ENCODE results near the gene ESPNL. TPM values are rescaled to one million over a fixed set of nuclear protein-coding genes. Genes with fewer than 3 reads are reported as not detected.
"Not testable (repeated sequence)": the region's sequence is repeated elsewhere in the genome, so short reads cannot be mapped to it uniquely, and the experiment has no call there.

Gene ESPNL
- total RNA-seq, 1 donor from 2014 or later: not detected

DNA sequence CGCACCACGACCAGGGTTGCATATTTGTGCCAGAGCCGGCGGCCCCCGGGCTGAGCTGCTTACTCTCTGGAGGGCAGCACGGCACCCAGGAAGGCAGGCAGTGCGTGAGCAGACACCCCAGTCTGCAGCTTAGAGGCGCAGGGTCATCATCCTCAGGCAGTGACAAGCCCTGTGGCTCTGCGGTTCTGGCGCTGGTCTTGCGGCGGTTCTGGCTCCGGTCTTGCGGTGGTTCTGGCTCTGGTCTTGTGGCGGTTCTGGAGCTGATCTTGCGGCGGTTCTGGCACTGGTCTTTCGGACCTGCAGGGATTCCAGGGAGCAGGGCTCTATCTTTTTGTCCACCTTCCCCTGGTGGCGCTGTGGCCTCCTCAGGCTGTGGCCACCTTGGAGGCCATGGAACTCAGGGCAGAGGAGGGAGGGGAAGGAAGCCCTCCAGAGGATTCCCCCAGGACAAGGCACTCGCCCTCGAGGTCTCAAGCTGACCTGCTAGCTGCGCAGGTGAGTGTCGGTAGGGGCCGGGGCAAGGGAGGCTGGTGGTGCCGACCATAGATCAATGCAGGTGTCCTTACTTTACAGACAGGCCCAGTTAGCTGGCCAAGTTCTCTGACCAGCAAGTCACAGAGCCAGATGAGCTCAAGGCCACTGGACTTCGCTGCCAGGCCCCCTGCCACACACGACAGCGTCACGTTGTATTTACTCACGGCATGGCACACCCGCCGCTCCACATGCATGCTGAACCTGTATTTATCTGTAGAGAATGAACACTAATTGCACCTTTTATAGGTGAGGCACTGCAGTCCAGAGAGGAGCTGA, 14.9 kb downstream of the ESPNL start:
- Mint-ChIP-seq H3K36me3 (ENCODE audit: unreplicated experiment) (peaks cover 6% of the 10 kb centered on the region), H3K27me3 (ENCODE audit: unreplicated experiment) (peaks cover 9% of the 10 kb centered on the region), H3K4me1 (ENCODE audit: unreplicated experiment) (no peaks in the 10 kb centered on the region), H3K9me3 (ENCODE audit: unreplicated experiment) (peaks cover 16% of the 10 kb centered on the region), H3K4me3 (ENCODE audit: unreplicated experiment) (no peak overlapping the region), H3K27ac (ENCODE audit: unreplicated experiment) (no peak overlapping the region)
- no peak for DNase-seq (ENCODE audit: extremely low spot score, unreplicated experiment)
- TF ChIP-seq, protein P1, sequence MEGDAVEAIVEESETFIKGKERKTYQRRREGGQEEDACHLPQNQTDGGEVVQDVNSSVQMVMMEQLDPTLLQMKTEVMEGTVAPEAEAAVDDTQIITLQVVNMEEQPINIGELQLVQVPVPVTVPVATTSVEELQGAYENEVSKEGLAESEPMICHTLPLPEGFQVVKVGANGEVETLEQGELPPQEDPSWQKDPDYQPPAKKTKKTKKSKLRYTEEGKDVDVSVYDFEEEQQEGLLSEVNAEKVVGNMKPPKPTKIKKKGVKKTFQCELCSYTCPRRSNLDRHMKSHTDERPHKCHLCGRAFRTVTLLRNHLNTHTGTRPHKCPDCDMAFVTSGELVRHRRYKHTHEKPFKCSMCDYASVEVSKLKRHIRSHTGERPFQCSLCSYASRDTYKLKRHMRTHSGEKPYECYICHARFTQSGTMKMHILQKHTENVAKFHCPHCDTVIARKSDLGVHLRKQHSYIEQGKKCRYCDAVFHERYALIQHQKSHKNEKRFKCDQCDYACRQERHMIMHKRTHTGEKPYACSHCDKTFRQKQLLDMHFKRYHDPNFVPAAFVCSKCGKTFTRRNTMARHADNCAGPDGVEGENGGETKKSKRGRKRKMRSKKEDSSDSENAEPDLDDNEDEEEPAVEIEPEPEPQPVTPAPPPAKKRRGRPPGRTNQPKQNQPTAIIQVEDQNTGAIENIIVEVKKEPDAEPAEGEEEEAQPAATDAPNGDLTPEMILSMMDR (IDR thresholded peaks at IDR 0.05): no peak

DNA sequence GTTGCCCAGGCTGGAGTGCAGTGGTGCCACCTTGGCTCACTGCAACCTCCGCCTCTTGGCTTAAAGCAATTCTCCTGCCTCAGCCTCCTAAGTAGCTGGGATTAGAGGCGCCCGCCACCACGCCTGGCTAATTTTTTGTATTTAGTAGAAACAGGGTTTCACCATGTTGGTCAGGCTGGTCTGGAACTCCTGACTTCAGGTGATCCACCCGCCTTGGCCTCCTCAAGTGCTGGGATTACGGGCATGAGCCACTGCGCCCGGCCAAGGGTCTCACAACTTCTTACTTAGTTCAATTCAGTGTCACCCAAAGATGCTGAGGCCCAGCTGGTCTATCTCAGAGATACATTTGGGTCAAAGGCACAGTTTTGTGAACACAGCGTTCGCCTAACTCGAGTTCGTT, 15.6 kb downstream of the ESPNL start:
- H3K4me1 Mint-ChIP-seq (ENCODE audit: unreplicated experiment); H3K27ac Mint-ChIP-seq (ENCODE audit: unreplicated experiment); H3K36me3 Mint-ChIP-seq (ENCODE audit: unreplicated experiment); H3K27me3 Mint-ChIP-seq (ENCODE audit: unreplicated experiment); H3K4me3 Mint-ChIP-seq (ENCODE audit: unreplicated experiment); DNase-seq (ENCODE audit: extremely low spot score, unreplicated experiment): not testable (repeated sequence)
- peaks cover 16% of the 10 kb centered on the region for H3K9me3 Mint-ChIP-seq (ENCODE audit: unreplicated experiment)

DNA sequence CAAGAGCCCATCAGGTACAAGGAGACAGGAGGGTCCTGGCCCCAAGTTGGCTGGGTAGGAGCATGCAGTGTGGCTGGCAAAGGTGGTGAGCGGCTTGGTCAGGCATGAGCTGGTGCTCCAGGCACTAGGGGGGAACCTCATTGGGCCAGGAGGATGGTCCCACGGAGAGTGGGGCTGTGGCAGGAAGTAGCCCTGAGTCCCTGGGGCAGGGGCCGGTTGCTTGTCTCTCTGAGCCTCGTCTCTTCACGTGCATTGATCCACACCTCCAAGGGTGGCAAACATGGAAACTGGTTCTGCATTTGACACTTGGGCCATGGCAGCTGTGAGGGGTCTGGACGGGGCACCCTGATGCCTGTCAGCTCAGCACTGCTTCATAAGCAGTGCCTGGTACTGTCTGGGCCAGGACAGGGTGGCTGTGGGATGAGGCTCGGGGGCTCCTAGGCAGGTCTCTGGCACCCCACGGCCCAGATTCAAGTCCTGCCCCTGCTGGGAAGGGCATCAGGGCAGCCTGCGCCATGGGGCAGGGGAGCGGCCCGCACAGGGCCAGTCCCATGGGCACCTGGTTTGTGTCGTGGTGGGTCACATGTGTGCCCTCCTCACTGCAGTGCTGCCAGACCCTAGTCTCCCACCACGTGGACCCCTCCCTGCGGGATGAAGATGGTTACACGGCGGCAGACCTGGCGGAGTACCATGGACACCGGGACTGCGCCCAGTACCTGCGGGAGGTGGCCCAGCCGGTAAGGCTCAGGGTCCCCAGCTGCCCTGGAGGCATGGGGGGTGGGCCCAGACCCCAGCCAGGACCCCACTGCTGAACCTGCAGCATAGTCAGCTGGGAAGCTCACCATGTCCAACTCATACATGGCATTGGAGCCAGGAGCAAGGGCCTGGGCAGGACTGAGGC, 16.4 kb downstream of the ESPNL start:
- H3K27me3 Mint-ChIP-seq (ENCODE audit: unreplicated experiment): peaks cover 9% of the 10 kb centered on the region
- H3K9me3 Mint-ChIP-seq (ENCODE audit: unreplicated experiment): peaks cover 16% of the 10 kb centered on the region
- H3K4me3 Mint-ChIP-seq (ENCODE audit: unreplicated experiment): no peak overlapping the region
- no peaks in the 10 kb centered on the region for H3K4me1 Mint-ChIP-seq (ENCODE audit: unreplicated experiment)
- H3K36me3 Mint-ChIP-seq (ENCODE audit: unreplicated experiment): peaks cover 6% of the 10 kb centered on the region
- no peak overlapping the region for H3K27ac Mint-ChIP-seq (ENCODE audit: unreplicated experiment)
- DNase-seq (ENCODE audit: extremely low spot score, unreplicated experiment): no peak
- TF ChIP-seq, protein P1 (IDR thresholded peaks at IDR 0.05): no peak

DNA sequence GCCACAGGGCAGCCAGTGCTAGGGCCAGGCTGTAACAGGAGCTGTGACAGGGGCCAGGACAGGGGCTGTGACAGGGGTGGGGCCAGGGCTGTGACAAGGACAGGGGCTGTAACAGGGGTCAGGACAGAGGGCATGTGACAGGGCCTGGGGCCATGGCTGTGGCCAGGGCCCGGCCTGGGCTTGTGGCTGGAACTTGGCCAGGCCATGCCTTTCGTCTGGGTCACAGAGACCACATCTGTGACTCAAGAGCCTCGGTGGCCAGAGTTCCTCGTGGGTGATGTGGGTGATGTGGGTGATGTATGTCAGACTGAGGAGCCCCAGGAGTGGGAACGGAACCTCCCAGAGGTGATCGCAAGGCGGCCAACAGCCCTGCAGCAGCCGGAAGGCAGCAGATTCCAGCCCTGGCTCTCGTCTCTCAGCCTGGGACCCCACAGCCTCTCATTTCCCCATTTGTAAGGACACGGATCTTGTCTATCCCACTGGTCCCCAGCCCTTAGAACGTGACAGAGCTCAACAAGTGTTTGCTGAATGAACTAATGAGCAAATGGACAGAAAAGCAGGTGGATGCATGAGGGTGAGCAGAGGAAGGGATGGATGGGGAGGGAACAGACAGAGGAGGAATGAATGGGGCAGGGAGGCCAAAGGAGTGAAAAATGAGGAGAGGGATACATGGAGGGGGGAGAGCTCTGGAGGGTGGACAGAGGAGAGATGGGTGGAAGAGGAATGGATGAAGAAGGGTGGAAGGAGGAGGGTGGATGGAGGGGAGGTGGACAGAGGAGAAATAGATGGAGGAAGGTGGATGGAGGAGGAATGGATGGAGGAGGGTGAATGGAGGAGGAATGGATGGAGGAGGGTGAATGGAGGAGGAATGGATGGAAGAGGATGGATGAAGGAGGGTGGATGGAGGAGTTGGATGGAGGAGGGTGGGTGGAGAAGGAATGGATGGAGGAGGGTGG, 17.3 kb downstream of the ESPNL start:
- Mint-ChIP-seq H3K4me3 (ENCODE audit: unreplicated experiment) (no peak overlapping the region), H3K9me3 (ENCODE audit: unreplicated experiment) (peaks cover 9% of the 10 kb centered on the region), H3K27ac (ENCODE audit: unreplicated experiment) (no peak overlapping the region), H3K4me1 (ENCODE audit: unreplicated experiment) (no peaks in the 10 kb centered on the region), H3K27me3 (ENCODE audit: unreplicated experiment) (peaks cover 9% of the 10 kb centered on the region), H3K36me3 (ENCODE audit: unreplicated experiment) (peaks cover 4% of the 10 kb centered on the region)
- TF ChIP-seq, protein P1 (IDR thresholded peaks at IDR 0.05): no peak
- no peak for DNase-seq (ENCODE audit: extremely low spot score, unreplicated experiment)

DNA sequence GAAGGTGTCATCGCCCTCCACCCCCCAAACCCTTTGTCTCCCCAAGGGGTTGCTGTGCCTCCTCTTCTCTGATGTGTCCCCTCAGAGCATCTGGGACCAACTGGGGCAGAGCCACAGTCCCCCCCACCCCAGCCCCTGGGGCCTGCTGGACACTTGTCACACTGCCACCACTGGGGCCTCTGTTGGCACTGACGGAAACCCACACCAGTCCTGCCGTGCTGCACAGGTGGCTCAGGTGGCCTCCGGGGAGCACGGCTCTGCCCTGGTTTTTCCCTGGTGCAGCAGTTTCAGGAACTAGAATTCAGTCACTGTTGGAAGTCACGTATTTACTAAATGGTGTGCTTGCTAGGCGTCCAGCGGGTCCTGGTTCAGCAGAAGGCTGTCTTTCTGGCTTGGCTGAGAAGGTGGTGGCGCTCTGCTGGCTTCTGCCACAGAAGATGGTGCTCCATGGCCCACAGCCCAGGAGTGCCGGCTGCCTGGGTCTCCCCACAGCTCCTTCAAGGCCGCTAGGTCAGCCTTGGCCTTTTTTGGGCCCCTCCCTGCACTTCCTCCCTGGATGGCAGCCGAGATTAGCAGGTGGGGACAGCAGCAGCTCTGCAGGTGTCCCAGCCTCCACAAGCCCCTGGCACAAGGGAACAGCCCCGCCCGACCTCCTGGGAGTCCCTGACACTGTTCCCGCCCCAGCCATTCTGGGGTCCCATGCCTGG, 19.8 kb downstream of the ESPNL start:
- no peaks in the 10 kb centered on the region for H3K36me3 Mint-ChIP-seq (ENCODE audit: unreplicated experiment)
- TF ChIP-seq, protein P1 (IDR thresholded peaks at IDR 0.05): no peak
- DNase-seq (ENCODE audit: extremely low spot score, unreplicated experiment): no peak
- no peaks in the 10 kb centered on the region for H3K9me3 Mint-ChIP-seq (ENCODE audit: unreplicated experiment)
- no peak overlapping the region for H3K4me3 Mint-ChIP-seq (ENCODE audit: unreplicated experiment)
- H3K27me3 Mint-ChIP-seq (ENCODE audit: unreplicated experiment): peaks cover 6% of the 10 kb centered on the region
- H3K27ac Mint-ChIP-seq (ENCODE audit: unreplicated experiment): no peak overlapping the region
- H3K4me1 Mint-ChIP-seq (ENCODE audit: unreplicated experiment): no peaks in the 10 kb centered on the region
